Panc1 (cell line): ENCODE measurements around the gene MPC1.

ENCODE experiments used
- POLR2AphosphoS5 ChIP-seq: IDR thresholded peaks from 2 replicates; pipeline ENCODE4 v1.6.1; 2012; ENCODE audit warnings: mild to moderate bottlenecking, low read depth, low read length, moderate library complexity
- SIN3A ChIP-seq: IDR thresholded peaks from 2 replicates; pipeline ENCODE4 v1.6.1; 2012; ENCODE audit warnings: low read depth, mild to moderate bottlenecking, low read length, moderate library complexity, borderline replicate concordance; ENCODE audit not compliant: insufficient read depth
- TCF7L2 ChIP-seq: IDR thresholded peaks from 2 replicates; pipeline ENCODE4 v1.6.1; 2011; ENCODE audit warnings: mild to moderate bottlenecking, low read depth, low read length, inconsistent platforms
- TF ChIP-seq, protein P1 (sequence below): fragments of 450-650 bp; IDR thresholded peaks from 2 replicates; pipeline ENCODE4 v1.5.1; 2017; ENCODE audit warnings: mild to moderate bottlenecking
- TF ChIP-seq, protein P2 (sequence below), 2 experiments: IDR thresholded peaks; 2 replicates each; pipeline ENCODE4 v1.6.1; 2011 to 2012; ENCODE audit warnings: low read depth in 2 of 2, control low read depth in 1 of 2, low read length in 1 of 2, mild to moderate bottlenecking in 1 of 2, moderate library complexity in 1 of 2; ENCODE audit not compliant: insufficient read depth in 1 of 2

DNA sequence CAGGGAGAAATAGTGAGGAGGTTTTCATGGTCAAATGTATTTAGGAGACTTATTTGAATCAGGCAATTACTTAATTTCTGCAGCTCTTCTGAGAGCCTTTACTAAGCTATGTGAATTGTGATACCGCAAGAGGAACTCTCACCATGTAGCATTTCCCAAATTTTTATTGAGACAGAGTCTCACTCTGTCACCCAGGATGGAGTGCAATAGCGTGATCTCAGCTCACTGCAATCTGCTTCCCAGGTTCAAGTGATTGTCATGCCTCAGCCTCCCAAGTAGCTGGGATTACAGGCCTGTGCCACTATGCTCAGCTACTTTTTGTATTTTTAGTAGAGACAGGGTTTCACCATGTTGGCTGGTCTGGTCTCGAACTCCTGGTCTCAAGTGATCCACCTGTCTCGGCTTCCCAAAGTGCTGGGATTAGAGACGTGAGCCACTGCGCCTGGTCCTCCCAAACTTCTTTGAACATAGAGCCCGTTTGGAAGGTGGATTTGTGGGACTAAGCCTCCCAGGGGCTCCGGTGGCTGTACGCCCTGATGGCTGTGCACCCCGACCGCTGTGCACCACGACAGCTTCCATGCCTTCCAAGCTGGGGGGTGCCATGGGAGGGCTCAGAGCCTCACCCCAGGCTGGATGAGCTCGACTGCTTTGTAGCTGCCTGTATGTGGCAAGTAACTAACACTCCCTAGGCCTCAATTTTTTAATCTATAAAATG, 5.7 kb upstream of the MPC1 start:
- TF ChIP-seq, protein P1, sequence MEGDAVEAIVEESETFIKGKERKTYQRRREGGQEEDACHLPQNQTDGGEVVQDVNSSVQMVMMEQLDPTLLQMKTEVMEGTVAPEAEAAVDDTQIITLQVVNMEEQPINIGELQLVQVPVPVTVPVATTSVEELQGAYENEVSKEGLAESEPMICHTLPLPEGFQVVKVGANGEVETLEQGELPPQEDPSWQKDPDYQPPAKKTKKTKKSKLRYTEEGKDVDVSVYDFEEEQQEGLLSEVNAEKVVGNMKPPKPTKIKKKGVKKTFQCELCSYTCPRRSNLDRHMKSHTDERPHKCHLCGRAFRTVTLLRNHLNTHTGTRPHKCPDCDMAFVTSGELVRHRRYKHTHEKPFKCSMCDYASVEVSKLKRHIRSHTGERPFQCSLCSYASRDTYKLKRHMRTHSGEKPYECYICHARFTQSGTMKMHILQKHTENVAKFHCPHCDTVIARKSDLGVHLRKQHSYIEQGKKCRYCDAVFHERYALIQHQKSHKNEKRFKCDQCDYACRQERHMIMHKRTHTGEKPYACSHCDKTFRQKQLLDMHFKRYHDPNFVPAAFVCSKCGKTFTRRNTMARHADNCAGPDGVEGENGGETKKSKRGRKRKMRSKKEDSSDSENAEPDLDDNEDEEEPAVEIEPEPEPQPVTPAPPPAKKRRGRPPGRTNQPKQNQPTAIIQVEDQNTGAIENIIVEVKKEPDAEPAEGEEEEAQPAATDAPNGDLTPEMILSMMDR: no peak
- TF ChIP-seq, protein P2, sequence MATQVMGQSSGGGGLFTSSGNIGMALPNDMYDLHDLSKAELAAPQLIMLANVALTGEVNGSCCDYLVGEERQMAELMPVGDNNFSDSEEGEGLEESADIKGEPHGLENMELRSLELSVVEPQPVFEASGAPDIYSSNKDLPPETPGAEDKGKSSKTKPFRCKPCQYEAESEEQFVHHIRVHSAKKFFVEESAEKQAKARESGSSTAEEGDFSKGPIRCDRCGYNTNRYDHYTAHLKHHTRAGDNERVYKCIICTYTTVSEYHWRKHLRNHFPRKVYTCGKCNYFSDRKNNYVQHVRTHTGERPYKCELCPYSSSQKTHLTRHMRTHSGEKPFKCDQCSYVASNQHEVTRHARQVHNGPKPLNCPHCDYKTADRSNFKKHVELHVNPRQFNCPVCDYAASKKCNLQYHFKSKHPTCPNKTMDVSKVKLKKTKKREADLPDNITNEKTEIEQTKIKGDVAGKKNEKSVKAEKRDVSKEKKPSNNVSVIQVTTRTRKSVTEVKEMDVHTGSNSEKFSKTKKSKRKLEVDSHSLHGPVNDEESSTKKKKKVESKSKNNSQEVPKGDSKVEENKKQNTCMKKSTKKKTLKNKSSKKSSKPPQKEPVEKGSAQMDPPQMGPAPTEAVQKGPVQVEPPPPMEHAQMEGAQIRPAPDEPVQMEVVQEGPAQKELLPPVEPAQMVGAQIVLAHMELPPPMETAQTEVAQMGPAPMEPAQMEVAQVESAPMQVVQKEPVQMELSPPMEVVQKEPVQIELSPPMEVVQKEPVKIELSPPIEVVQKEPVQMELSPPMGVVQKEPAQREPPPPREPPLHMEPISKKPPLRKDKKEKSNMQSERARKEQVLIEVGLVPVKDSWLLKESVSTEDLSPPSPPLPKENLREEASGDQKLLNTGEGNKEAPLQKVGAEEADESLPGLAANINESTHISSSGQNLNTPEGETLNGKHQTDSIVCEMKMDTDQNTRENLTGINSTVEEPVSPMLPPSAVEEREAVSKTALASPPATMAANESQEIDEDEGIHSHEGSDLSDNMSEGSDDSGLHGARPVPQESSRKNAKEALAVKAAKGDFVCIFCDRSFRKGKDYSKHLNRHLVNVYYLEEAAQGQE (IDR thresholded peaks at IDR 0.05; ENCODE audit: insufficient read depth in 1 of 2, low read depth in 2 of 2, low read length in 1 of 2): no peak
- TF ChIP-seq POLR2AphosphoS5 (no peak), TCF7L2 (no peak), SIN3A (no peak)
